Right renal cortex interstitium (tissue), 3 donors: ENCODE data around the gene KLHL12. TPM values are rescaled to one million over a fixed set of nuclear protein-coding genes. Genes with fewer than 3 reads are reported as not detected.
"Not testable (repeated sequence)": the region's sequence is repeated elsewhere in the genome, so short reads cannot be mapped to it uniquely, and the experiment has no call there.

Source experiments
- DNase-seq, 3 donors: peaks; one replicate each; pipeline ENCODE4 v3.0.0-alpha.2; 2013; ENCODE audit warnings: low read depth in 3 of 3, low spot score in 2 of 3
- polyA plus RNA-seq, 3 donors: library from polyadenylated mRNA; unstranded; fragments of 120-200 nt; gene quantifications; one replicate each; pipeline ENCODE4 v1.2.1, GENCODE V29; 2013; ENCODE audit not compliant: insufficient read length in 3 of 3

Gene KLHL12
- polyA plus RNA-seq, 3 donors, result 41.0 to 50.3 (median 44.5) TPM

- DNase-seq, result no peak
These were observed 25.1 kb upstream of the KLHL12 start for GRCh38 chr1:202952099-202952498.

- DNase-seq, result no peak
These were observed 24.4 kb upstream of the KLHL12 start for GRCh38 chr1:202951437-202951836.

- no peak for DNase-seq
These were observed 18.4 kb upstream of the KLHL12 start for GRCh38 chr1:202945483-202945882.

- no peak for DNase-seq
These were observed 17.4 kb upstream of the KLHL12 start for GRCh38 chr1:202944438-202944921.

- DNase-seq, result no peak
These were observed 15.4 kb upstream of the KLHL12 start for GRCh38 chr1:202942426-202942825.

- DNase-seq, result no peak
These were observed 14.3 kb upstream of the KLHL12 start for GRCh38 chr1:202941372-202941771.

GRCh38 chr1:202940561-202940960, 13.5 kb upstream of the KLHL12 start:
- no peak for DNase-seq

- no peak for DNase-seq
These were observed 11.4 kb upstream of the KLHL12 start for GRCh38 chr1:202938287-202938925.

- DNase-seq, result not testable (repeated sequence)
These were observed 9.4 kb upstream of the KLHL12 start for GRCh38 chr1:202936409-202936808.

- DNase-seq, result no peak
These were observed 8.8 kb upstream of the KLHL12 start for GRCh38 chr1:202935844-202936243.

- no peak for DNase-seq
These were observed 7.7 kb upstream of the KLHL12 start for GRCh38 chr1:202934755-202935154.

- DNase-seq, result no peak
These were observed 5.4 kb upstream of the KLHL12 start for GRCh38 chr1:202932476-202932875.

GRCh38 chr1:202923533-202923932, 3.5 kb downstream of the KLHL12 start:
- DNase-seq, result no peak

- DNase-seq, result no peak
These were observed 7.4 kb downstream of the KLHL12 start for GRCh38 chr1:202919615-202920014.

GRCh38 chr1:202915146-202915545, 11.9 kb downstream of the KLHL12 start:
- DNase-seq, result no peak

- not testable (repeated sequence) for DNase-seq
These were observed 14.6 kb downstream of the KLHL12 start for GRCh38 chr1:202912476-202912875.

- DNase-seq, result no peak
These were observed 17.5 kb downstream of the KLHL12 start for GRCh38 chr1:202909494-202909893.

GRCh38 chr1:202908998-202909397, 18.0 kb downstream of the KLHL12 start:
- DNase-seq, result no peak

GRCh38 chr1:202905331-202905730, 21.7 kb downstream of the KLHL12 start:
- DNase-seq, result no peak

- DNase-seq, result not testable (repeated sequence)
These were observed 23.2 kb downstream of the KLHL12 start for GRCh38 chr1:202903808-202904207.

- no peak for DNase-seq
These were observed 25.5 kb downstream of the KLHL12 start for GRCh38 chr1:202901555-202901954.

- no peak for DNase-seq
These were observed 34.5 kb downstream of the KLHL12 start for GRCh38 chr1:202892501-202892900.

- DNase-seq, result no peak
These were observed 36.6 kb downstream of the KLHL12 start for GRCh38 chr1:202890392-202890791.
